Stimulated activated CD8-positive, alpha-beta memory T cell treated with anti-CD3 and anti-CD28 coated beads, Interleukin-2, amount 100 ng/mL, for 1 hour (primary cell): Measurements from ENCODE around the gene BACH1.
A peak's percentile ranks its signal among the peaks of the same experiment; 100 is the strongest.
"Not testable (repeated sequence)": the region's sequence is repeated elsewhere in the genome, so short reads cannot be mapped to it uniquely, and the experiment has no call there.

Source experiments
- DNase-seq, 2 donors: peaks; one replicate each; pipeline ENCODE4 v3.0.0-alpha.2; 2020; ENCODE audit warnings: low read depth in 2 of 2

BACH1 gene

DNA sequence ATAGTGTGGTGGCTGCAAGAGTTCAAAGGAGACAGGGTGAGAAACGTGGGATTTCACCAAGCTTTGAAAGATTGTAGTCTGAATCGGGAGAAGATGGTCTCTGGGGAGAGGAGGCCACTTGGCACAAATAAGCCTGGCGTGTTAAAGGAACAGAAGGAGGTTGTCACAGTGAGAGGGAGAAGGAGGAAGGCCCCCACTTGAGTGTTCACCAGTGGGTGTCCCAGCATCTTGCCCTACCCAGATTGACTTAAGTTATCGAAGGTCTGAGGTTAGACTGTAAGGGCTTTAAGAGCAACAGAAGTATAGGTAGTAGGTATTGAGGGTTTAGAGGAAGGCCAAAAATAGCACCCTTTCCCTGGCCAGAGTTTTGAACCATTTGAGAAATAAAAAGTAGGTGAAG lies 48.0 kb downstream of the BACH1 start:
- DNase-seq, result no peak

DNA sequence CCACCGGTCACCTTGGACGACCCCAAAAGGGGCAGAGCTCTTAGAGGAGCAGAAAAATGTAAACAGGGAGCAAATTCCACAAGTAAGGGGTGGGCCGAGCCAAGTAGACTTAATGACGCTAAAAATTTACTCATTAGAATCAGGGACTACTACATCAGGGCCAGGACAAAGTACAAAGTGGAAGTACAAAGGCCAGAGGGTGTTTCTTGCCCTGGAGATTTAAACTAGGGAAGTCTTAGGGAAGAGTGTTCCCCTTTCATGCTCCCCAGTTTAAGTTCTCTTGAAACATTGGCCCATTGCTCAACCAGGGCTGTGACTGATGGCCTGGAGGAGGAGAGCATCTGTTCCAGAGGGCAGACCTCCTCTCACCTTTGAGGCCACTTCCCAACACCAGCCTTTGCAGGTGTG lies 48.6 kb downstream of the BACH1 start:
- DNase-seq, result no peak

GRCh38 chr21:29349702-29350101 lies 51.0 kb downstream of the BACH1 start:
- DNase-seq, result no peak

DNA sequence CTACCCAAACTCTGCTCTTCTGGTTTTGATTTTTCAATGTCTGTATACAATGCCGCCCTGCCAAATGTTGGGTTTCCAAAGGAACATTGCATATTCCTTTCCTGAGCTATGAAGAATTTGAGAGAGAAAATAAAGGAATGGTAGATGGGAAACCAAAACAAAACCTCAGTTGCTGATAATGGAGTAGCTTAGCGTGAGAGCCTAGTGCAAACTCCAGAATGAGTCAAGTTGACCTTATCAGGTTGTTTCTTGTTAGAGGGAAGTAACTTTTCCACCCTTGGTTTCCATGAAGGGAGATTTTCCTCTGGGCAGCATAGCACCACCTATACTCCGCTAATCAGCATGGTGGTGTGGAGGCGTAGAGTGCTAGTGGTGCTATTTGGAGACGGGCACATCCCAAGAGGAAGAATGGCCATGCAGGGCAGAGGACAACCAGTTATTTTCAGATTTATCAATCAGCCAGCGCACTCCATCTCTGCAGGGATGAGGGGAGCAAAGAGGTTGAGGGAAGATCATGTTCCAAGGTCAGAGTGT lies 51.6 kb downstream of the BACH1 start:
- DNase-seq, result no peak

GRCh38 chr21:29351691-29352090 lies 53.0 kb downstream of the BACH1 start:
- no peak for DNase-seq

GRCh38 chr21:29355043-29355710 lies 56.5 kb downstream of the BACH1 start:
- not testable (repeated sequence) for DNase-seq

- not testable (repeated sequence) for DNase-seq
These were observed 57.6 kb downstream of the BACH1 start for GRCh38 chr21:29356291-29356690.

DNA sequence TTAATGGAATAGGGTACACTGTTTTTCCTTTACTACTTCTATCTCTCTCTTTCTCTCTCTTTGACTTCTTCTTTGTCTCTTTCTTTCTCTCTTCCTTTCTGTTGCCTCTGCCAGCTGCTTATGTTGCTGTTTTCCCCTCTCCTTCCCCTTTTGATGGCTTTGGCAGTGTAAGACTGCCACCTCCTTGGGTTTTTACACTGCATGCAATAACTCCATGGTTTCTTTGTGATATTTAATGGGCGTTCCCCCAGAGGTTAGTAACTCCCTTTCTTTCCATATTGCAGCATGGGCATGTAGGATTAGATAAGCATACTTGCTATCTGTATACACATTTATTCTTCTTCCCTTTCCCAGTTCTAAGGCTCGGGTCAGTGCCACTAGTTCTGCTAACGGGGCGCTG lies 58.1 kb downstream of the BACH1 start:
- not testable (repeated sequence) for DNase-seq

DNA sequence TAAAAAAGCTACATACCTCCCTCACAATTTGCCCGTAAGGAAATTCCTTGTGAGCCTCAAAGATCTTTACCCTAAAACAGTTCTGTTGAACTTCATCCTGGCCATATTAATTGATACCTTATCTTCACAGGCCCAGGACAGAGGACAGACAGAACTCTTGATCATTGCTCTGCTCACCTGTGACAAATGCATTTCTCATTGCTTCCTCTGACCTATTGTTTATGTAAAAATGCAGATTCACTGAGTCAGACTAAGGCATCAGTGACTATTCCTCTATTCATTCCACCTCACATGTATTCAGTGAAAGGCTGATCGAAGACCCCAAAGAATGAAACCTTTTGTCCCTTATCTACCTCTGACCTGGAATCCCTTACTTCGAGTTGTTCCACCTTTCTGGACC lies 61.0 kb downstream of the BACH1 start:
- no peak for DNase-seq

DNA sequence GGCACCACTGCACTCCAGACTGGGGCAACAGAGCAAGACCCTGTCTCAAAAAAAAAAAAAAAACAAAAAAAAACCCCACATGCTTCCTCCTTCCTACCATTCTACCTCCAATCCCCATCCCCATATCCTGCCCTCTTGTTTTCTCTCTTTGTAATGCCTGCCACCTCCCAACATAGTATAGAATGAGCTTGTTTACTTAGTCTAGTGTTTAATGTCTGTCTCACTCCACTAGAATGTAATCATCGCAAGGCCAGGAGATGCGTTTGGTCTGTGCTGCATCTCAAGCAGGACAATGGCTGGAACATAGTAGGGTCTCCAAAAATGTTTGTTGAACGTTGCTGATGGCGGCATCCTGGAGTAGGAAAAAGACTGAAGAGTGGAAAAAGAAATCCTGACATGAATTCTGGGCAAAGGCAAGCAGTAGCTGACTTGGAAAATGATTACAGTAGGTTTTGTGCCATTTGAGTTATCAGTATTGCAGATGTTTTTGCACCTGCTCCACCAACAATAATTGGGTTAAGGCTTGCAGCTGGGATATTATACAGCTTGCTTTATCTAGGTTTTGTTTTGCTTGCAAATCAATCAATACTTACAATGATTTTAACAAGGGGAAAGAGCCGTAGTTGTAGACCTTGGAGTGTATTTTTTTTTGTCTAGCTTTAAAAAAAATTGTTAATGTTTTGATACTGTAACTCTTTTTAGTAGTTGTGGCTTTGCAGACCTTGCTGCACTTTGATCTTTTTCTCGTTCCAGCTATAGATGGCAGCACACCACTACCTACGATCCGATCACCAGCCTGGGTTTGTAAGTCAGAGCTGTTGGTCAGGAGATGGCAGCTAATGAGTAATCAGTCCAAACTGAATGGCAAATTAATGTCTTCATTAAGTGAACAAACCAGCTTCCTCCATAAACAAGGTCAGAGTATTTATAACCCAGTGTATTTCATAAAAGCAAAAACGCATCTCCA lies 62.4 kb downstream of the BACH1 start:
- no peak for DNase-seq

DNA sequence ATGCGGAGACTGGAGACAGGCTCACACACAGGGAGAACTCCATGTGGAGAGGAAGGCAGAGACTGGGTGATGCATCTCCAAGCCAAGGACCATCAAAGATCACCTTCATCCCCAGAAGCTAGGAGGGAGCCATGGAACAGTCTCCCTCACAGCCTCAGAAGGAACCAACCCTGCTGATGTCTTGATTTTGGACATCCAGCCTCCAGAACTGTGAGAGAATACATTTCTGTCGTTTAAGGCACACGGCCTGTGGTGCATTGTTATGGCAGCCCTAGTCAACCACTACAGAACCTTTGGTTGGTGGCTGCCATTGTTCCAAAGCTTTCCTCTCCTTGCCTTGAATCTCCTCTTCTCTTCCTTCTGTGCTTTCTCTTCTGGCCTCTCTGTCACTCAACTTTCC lies 64.0 kb downstream of the BACH1 start:
- DNase-seq, result no peak

GRCh38 chr21:29365661-29366265 lies 67.0 kb downstream of the BACH1 start:
- DNase-seq, result no peak

GRCh38 chr21:29366532-29366931 lies 67.8 kb downstream of the BACH1 start:
- no peak for DNase-seq

- DNase-seq, result no peak
These were observed 68.6 kb downstream of the BACH1 start for GRCh38 chr21:29367335-29367734.

- DNase-seq, result no peak
These were observed 70.2 kb downstream of the BACH1 start for GRCh38 chr21:29368906-29369305.

DNA sequence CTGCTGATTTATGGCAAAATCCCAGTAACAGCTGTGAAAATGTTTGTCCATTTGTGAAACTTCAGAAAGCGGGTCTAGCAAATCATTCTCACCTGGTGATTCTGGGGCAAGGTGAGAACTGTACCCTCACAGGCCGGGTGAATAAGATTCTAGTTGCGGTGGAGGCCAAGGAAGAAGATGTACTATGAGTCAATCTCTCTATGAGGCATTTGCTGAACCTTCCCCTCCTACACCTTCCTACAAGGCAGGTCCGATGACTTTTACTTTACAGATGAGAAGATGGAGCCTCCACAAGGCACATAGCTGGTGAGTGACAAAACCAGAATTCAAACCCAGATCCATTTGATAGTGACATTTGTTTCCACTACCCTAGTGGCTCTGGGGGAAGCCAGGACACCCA lies 72.7 kb downstream of the BACH1 start:
- DNase-seq, result no peak

DNA sequence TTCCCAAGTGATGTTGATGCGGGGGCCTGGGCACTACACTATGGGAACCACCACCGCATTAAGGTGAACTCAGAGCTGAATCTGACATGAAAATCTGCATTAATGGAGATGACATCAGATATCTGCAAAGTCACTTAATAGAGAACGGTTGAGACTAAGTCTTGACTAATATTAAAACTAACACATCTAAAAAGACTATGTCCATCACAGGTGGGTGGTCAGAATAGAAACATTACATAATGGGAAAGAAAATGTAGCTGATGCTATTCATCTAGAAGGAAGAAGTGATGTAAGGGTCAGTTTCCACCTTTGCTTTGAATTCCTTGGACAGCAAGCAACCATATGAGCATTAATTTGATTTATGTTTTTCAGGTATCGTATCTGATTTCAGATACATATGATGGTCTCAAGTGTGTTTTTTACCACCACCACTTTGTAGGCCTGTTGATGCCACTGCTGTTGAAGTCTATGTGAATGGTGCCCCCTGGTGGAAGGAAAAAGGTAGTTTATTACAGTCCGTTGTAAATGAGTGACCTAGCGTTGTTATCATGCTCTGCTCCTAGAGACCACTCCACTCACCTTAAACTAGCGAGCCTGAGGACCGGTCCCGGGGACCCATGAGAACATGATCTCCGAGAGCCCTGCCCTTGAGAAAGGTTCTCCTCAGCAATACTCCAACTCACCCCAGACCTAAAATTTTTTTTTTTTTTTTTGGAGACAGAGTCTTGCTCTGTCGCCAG lies 73.5 kb downstream of the BACH1 start:
- DNase-seq, result peak in 1 of 2 donors; percentile 9

DNA sequence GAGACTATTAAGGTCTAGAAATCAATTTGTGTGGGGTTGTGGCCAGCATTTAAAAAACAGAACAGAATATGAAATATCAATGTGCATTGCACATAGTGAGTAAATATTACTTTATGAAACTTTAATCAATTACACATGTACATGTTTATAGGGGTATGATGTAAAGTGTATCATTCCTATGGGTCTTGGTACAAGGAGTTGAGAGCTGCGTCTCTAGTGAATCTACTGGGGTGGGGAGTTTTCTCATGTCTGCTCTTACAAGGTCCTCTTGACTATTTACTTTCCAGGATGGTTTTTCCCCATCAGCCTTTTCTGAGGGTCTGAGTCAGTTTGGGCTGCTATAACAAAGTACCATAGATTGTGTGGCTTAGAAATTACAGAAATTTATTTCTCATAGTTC lies 75.8 kb downstream of the BACH1 start:
- DNase-seq, result no peak

- DNase-seq, result peak; percentile 6 to 29
These were observed 77.8 kb downstream of the BACH1 start for GRCh38 chr21:29376556-29376955.

- no peak for DNase-seq
These were observed 78.5 kb downstream of the BACH1 start for GRCh38 chr21:29377266-29377665.

DNA sequence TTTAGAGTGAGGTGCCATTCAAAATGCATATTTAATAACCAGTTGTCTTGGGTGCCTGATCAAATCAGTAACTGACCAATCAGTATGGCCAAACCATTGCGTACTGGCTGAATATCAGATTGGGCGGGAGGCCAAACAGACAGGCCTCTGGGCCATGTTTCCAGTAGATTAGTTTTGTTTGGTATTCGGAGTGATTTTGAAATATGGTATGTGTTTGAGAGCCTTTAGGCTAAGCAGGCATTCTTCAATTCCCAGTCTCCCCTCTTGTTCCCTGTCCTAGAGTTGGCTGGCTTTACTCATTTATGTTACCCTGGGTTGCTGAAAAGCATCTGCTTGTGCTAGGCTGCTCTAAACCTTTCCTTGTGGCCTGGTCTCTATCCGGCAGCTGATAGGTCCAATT lies 80.1 kb downstream of the BACH1 start:
- DNase-seq, result no peak
